ENCODE measurements around the gene B3GNT8.

- TF ChIP-seq POLR2AphosphoS5 (IDR thresholded peaks at IDR 0.05; ENCODE audit: low read depth, low read length) (no peak), CTCF (IDR thresholded peaks at IDR 0.05) (no peak), SIN3A (IDR thresholded peaks at IDR 0.05; ENCODE audit: borderline replicate concordance, insufficient read depth, low read depth, low read length) (no peak)
- TF ChIP-seq, protein P1, sequence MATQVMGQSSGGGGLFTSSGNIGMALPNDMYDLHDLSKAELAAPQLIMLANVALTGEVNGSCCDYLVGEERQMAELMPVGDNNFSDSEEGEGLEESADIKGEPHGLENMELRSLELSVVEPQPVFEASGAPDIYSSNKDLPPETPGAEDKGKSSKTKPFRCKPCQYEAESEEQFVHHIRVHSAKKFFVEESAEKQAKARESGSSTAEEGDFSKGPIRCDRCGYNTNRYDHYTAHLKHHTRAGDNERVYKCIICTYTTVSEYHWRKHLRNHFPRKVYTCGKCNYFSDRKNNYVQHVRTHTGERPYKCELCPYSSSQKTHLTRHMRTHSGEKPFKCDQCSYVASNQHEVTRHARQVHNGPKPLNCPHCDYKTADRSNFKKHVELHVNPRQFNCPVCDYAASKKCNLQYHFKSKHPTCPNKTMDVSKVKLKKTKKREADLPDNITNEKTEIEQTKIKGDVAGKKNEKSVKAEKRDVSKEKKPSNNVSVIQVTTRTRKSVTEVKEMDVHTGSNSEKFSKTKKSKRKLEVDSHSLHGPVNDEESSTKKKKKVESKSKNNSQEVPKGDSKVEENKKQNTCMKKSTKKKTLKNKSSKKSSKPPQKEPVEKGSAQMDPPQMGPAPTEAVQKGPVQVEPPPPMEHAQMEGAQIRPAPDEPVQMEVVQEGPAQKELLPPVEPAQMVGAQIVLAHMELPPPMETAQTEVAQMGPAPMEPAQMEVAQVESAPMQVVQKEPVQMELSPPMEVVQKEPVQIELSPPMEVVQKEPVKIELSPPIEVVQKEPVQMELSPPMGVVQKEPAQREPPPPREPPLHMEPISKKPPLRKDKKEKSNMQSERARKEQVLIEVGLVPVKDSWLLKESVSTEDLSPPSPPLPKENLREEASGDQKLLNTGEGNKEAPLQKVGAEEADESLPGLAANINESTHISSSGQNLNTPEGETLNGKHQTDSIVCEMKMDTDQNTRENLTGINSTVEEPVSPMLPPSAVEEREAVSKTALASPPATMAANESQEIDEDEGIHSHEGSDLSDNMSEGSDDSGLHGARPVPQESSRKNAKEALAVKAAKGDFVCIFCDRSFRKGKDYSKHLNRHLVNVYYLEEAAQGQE (IDR thresholded peaks at IDR 0.05; ENCODE audit: insufficient read depth in 1 of 2, low read depth in 2 of 2, low read length in 1 of 2), result no peak
Measured at GRCh38 chr19:41408256-41408655, 18.9 kb downstream of the B3GNT8 start.
